ENCODE results near the gene SLC4A11. TPM values are rescaled to one million over a fixed set of nuclear protein-coding genes. Genes with fewer than 3 reads are reported as not detected.

The SLC4A11 gene
- total and polyA plus RNA-seq, 10 of the 15 experiments (the other 5 are each of a cell fraction or from before 2014, with no cell fraction given) = 0.07 to 2.3 (median 1.1) TPM

DNA sequence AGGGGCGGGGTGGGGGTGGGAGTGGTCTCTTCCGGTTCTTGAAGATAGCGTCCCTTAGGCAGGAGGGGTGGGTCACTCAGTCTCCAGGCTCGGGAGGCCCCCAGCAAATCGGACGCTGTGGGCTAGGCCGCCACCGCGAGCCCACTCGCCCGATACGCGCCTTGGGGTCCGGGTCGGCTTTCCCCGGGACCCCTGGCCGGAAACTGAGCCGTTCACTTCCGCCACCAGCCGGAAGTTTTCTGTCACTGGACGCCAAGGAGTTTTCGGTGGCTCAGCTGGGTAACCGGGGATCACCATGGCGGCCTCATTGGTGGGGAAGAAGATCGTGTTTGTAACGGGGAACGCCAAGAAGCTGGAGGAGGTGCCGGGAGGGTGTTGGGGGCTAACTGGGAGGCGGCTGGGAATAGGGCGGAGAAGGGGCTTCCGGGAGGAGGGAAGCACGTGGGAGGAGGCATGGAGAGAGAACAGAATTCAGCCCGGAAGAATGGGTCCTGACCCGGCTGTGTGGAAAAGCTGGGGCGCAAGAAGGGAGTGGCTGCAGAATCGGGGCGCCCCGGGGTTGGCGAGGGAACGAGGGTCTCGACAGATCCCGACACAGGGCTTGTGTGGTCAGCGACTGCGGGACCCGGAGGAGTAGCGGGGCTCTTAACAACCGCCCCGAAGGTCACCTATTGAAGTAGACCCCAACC, 29.6 kb downstream of the SLC4A11 start, which contains the start of gene ITPA (continued):
- TF ChIP-seq KAT2A (conservative IDR thresholded peaks at IDR 0.05; ENCODE audit: control insufficient read depth, low read depth, low read length) = no peak
- no peak for TF ChIP-seq NR2C2 (IDR thresholded peaks at IDR 0.05; ENCODE audit: borderline replicate concordance, control insufficient read depth, insufficient read length, low read depth)
- TF ChIP-seq ZSCAN29 (IDR thresholded peaks at IDR 0.05) = no peak
- TF ChIP-seq FOXK2 (IDR thresholded peaks at IDR 0.05) = peak; percentile 56
- no peak for TF ChIP-seq ZZZ3 (IDR thresholded peaks at IDR 0.05; ENCODE audit: control insufficient read depth, insufficient read length, low read depth)
- no peak for TF ChIP-seq WRNIP1 (IDR thresholded peaks at IDR 0.05; ENCODE audit: borderline replicate concordance, low read depth, low read length)
- TF ChIP-seq BRCA1 (IDR thresholded peaks at IDR 0.05; ENCODE audit: low read depth, low read length) = no peak
- TF ChIP-seq CREB1 (IDR thresholded peaks at IDR 0.05; ENCODE audit: low read depth) = no peak; the same call in 1 of the 2 replicates
- no peak for TF ChIP-seq CHD2 (IDR thresholded peaks at IDR 0.05; ENCODE audit: borderline replicate concordance, low read depth, low read length)
- no peak for TF ChIP-seq MYB (IDR thresholded peaks at IDR 0.05; ENCODE audit: borderline replicate concordance, low read depth, low read length)
- TF ChIP-seq, protein P1, sequence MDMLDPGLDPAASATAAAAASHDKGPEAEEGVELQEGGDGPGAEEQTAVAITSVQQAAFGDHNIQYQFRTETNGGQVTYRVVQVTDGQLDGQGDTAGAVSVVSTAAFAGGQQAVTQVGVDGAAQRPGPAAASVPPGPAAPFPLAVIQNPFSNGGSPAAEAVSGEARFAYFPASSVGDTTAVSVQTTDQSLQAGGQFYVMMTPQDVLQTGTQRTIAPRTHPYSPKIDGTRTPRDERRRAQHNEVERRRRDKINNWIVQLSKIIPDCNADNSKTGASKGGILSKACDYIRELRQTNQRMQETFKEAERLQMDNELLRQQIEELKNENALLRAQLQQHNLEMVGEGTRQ (IDR thresholded peaks at IDR 0.05; ENCODE audit: borderline replicate concordance, low read depth, low read length) = no peak; the same call in 1 of the 2 replicates
- peak; percentile 86 for TF ChIP-seq POLR2A (IDR thresholded peaks at IDR 0.05; ENCODE audit: low read depth, low read length)
- TF ChIP-seq SUPT20H (IDR thresholded peaks at IDR 0.05; ENCODE audit: borderline replicate concordance, control insufficient read depth, low read depth, low read length) = no peak
- peak; percentile 56; the same call in 1 of the 2 replicates for TF ChIP-seq POLR2AphosphoS2 (IDR thresholded peaks at IDR 0.05; ENCODE audit: low read depth, low read length)
- TF ChIP-seq BCL11A (IDR thresholded peaks at IDR 0.05; ENCODE audit: low read depth, low read length) = no peak

Measured in GM12878 (cell line).